ENCODE measurements around the gene STT3A.

The STT3A gene

GRCh38 chr11:125554038-125554437 lies 38.6 kb upstream of the STT3A start:
- H3K4me1 Mint-ChIP-seq: no peaks in the 10 kb centered on the region
- no peak overlapping the region for H3K4me3 Mint-ChIP-seq
- no peak overlapping the region for H3K27ac Mint-ChIP-seq
- TF ChIP-seq CTCF (IDR thresholded peaks at IDR 0.05): no peak
- peaks cover 5% of the 10 kb centered on the region for H3K36me3 Mint-ChIP-seq (ENCODE audit: low read depth)
- no peak for DNase-seq
- H3K27me3 Mint-ChIP-seq (ENCODE audit: low read depth, poor library complexity): peaks cover 16% of the 10 kb centered on the region
- peaks cover 64% of the 10 kb centered on the region for H3K9me3 Mint-ChIP-seq

GRCh38 chr11:125559888-125560287 lies 32.8 kb upstream of the STT3A start:
- no peaks in the 10 kb centered on the region for H3K36me3 Mint-ChIP-seq (ENCODE audit: low read depth)
- H3K27ac Mint-ChIP-seq: no peak overlapping the region
- peaks cover 24% of the 10 kb centered on the region for H3K9me3 Mint-ChIP-seq
- peaks cover 8% of the 10 kb centered on the region for H3K27me3 Mint-ChIP-seq (ENCODE audit: low read depth, poor library complexity)
- DNase-seq: no peak
- no peak overlapping the region for H3K4me3 Mint-ChIP-seq
- TF ChIP-seq CTCF (IDR thresholded peaks at IDR 0.05): no peak
- no peaks in the 10 kb centered on the region for H3K4me1 Mint-ChIP-seq

GRCh38 chr11:125561924-125562323 lies 30.7 kb upstream of the STT3A start:
- TF ChIP-seq CTCF (IDR thresholded peaks at IDR 0.05): no peak
- H3K27ac Mint-ChIP-seq: no peak overlapping the region
- peaks cover 11% of the 10 kb centered on the region for H3K9me3 Mint-ChIP-seq
- H3K36me3 Mint-ChIP-seq (ENCODE audit: low read depth): no peaks in the 10 kb centered on the region
- no peak overlapping the region for H3K4me3 Mint-ChIP-seq
- DNase-seq: no peak
- H3K4me1 Mint-ChIP-seq: no peaks in the 10 kb centered on the region
- peaks cover 4% of the 10 kb centered on the region for H3K27me3 Mint-ChIP-seq (ENCODE audit: low read depth, poor library complexity)

GRCh38 chr11:125562430-125562829 lies 30.2 kb upstream of the STT3A start:
- Mint-ChIP-seq H3K9me3 (peaks cover 10% of the 10 kb centered on the region), H3K36me3 (ENCODE audit: low read depth) (no peaks in the 10 kb centered on the region), H3K27ac (no peak overlapping the region), H3K4me3 (no peak overlapping the region), H3K4me1 (no peaks in the 10 kb centered on the region), H3K27me3 (ENCODE audit: low read depth, poor library complexity) (peaks cover 4% of the 10 kb centered on the region)
- no peak for DNase-seq
- TF ChIP-seq CTCF (IDR thresholded peaks at IDR 0.05): no peak

- peaks cover 9% of the 10 kb centered on the region for H3K9me3 Mint-ChIP-seq
Measured at GRCh38 chr11:125564357-125564756, 28.3 kb upstream of the STT3A start.

More at GRCh38 chr11:125564357-125564756, 28.3 kb upstream of the STT3A start:
- Mint-ChIP-seq H3K36me3 (ENCODE audit: low read depth) (no peaks in the 10 kb centered on the region), H3K4me1 (no peaks in the 10 kb centered on the region), H3K27me3 (ENCODE audit: low read depth, poor library complexity) (peaks cover 7% of the 10 kb centered on the region), H3K27ac (no peak overlapping the region), H3K4me3 (no peak overlapping the region)
- no peak for DNase-seq
- no peak for TF ChIP-seq CTCF (IDR thresholded peaks at IDR 0.05)
